Measurements from ENCODE around the gene MPDU1.

The MPDU1 gene

GRCh38 chr17:7583253-7584109, at the start of gene MPDU1:
Gene MPDU1, plus strand, starts transcription at chr17:7583852. Its CDS starts 11 bp downstream, at chr17:7583863.
- ATAC-seq, result peak; percentile 70

GRCh38 chr17:7538050-7538449, 45.6 kb upstream of the MPDU1 start:
- ATAC-seq (no peak), DNase-seq (no peak)

More at GRCh38 chr17:7583253-7584109, at the start of gene MPDU1:
- DNase-seq, result peak; percentile 96

GRCh38 chr17:7538891-7539545, 44.6 kb upstream of the MPDU1 start:
- ATAC-seq (no peak), DNase-seq (no peak)

GRCh38 chr17:7541074-7541621, 42.5 kb upstream of the MPDU1 start:
- no peak for ATAC-seq
- no peak for DNase-seq

- no peak for DNase-seq
- no peak for ATAC-seq
These were observed 38.7 kb upstream of the MPDU1 start for GRCh38 chr17:7544911-7545310.

GRCh38 chr17:7548585-7549400, 34.9 kb upstream of the MPDU1 start, which contains the start of gene TNFSF12:
Gene TNFSF12, plus strand, starts transcription at chr17:7549058. Its CDS starts 96 bp downstream, at chr17:7549154.
- DNase-seq, result peak; percentile 68

GRCh38 chr17:7549401-7550055, 34.1 kb upstream of the MPDU1 start:
- DNase-seq (peak; percentile 51), ATAC-seq (peak; percentile 38)

More at GRCh38 chr17:7548585-7549400, 34.9 kb upstream of the MPDU1 start, which contains the start of gene TNFSF12:
- peak; percentile 55 for ATAC-seq

GRCh38 chr17:7550344-7550743, 33.3 kb upstream of the MPDU1 start:
- DNase-seq (no peak), ATAC-seq (no peak)

GRCh38 chr17:7551396-7551795, 32.3 kb upstream of the MPDU1 start:
- DNase-seq (no peak), ATAC-seq (no peak)

GRCh38 chr17:7552621-7553051, 31.0 kb upstream of the MPDU1 start:
- no peak for DNase-seq

GRCh38 chr17:7553356-7553755, 30.3 kb upstream of the MPDU1 start:
- ATAC-seq (no peak), DNase-seq (no peak)

More at GRCh38 chr17:7552621-7553051, 31.0 kb upstream of the MPDU1 start:
- ATAC-seq, result peak; percentile 71

- DNase-seq (no peak), ATAC-seq (no peak)
These were observed 28.2 kb upstream of the MPDU1 start for GRCh38 chr17:7555320-7555948.

- no peak for ATAC-seq
These were observed 27.0 kb upstream of the MPDU1 start for GRCh38 chr17:7556627-7557026.

GRCh38 chr17:7557147-7557764, 26.4 kb upstream of the MPDU1 start:
- no peak for ATAC-seq
- DNase-seq, result no peak

More at GRCh38 chr17:7556627-7557026, 27.0 kb upstream of the MPDU1 start:
- DNase-seq, result no peak

GRCh38 chr17:7557775-7558543, 25.7 kb upstream of the MPDU1 start:
- DNase-seq (peak; percentile 59), ATAC-seq (peak; percentile 11)

GRCh38 chr17:7558544-7559319, 24.9 kb upstream of the MPDU1 start, which contains the start of gene TNFSF13:
Gene TNFSF13, plus strand, starts transcription at chr17:7558750. Its CDS starts 290 bp downstream, at chr17:7559040.
- ATAC-seq (no peak), DNase-seq (no peak)

GRCh38 chr17:7559320-7560171, 24.1 kb upstream of the MPDU1 start:
- no peak for DNase-seq
- no peak for ATAC-seq

All from stimulated activated naive CD8-positive, alpha-beta T cell treated with anti-CD3 and anti-CD28 coated beads, Interleukin-15, Interleukin-2, amounts not matched to agents 100 U/mL and 50 U/mL, for 24 hours (primary cell).